Measurements from ENCODE around the gene PARD6A. TPM values are rescaled to one million over a fixed set of nuclear protein-coding genes. Genes with fewer than 3 reads are reported as not detected.

PARD6A gene
- total and polyA plus RNA-seq, 2 of the 13 experiments (the other 11 are each of a cell fraction or from before 2014, with no cell fraction given) = 3.5 to 4.3 TPM

- TF ChIP-seq ZNF468 (CRISPR knock-in tag; IDR thresholded peaks at IDR 0.05) (no peak), ZNF282 (IDR thresholded peaks at IDR 0.05; ENCODE audit: partially characterized antibody) (no peak), ZNF431 (CRISPR knock-in tag; IDR thresholded peaks at IDR 0.05; ENCODE audit: borderline replicate concordance, low read depth) (0 out of 2 replicates have a peak, but pooled peaks have one; percentile 55), NKX3-1 (CRISPR knock-in tag; IDR thresholded peaks at IDR 0.05) (no peak), FOXK1 (CRISPR knock-in tag; IDR thresholded peaks at IDR 0.05; ENCODE audit: borderline replicate concordance, low read depth) (no peak; the same call in 1 of the 2 replicates), ZNF839 (CRISPR knock-in tag; IDR thresholded peaks at IDR 0.05; ENCODE audit: borderline replicate concordance) (no peak), DMTF1 (CRISPR knock-in tag; IDR thresholded peaks at IDR 0.05) (no peak), GMEB2 (CRISPR knock-in tag; IDR thresholded peaks at IDR 0.05; ENCODE audit: low read depth) (0 out of 2 replicates have a peak, but pooled peaks have one; percentile 29), GFI1 (CRISPR knock-in tag; IDR thresholded peaks at IDR 0.05; ENCODE audit: borderline replicate concordance) (peak; percentile 66; the same call in 1 of the 2 replicates), TCF12 (IDR thresholded peaks at IDR 0.05) (no peak), TCF12 (CRISPR knock-in tag; IDR thresholded peaks at IDR 0.05) (peak; percentile 55; the same call in 1 of the 2 replicates), ZNF547 (CRISPR knock-in tag; IDR thresholded peaks at IDR 0.05) (peak; percentile 76; the same call in 1 of the 2 replicates), MYNN (CRISPR knock-in tag; IDR thresholded peaks at IDR 0.05; ENCODE audit: low read depth) (no peak; the same call in 1 of the 2 replicates), PHF8 (CRISPR knock-in tag; IDR thresholded peaks at IDR 0.05) (peak; percentile 98), ELF1 (CRISPR knock-in tag; IDR thresholded peaks at IDR 0.05) (peak; percentile 82), AGO2 (optimal IDR thresholded peaks at IDR 0.05; ENCODE audit: low read depth, low read length) (peak; percentile 49), MED8 (CRISPR knock-in tag; IDR thresholded peaks at IDR 0.05; ENCODE audit: insufficient replicate concordance) (peak; percentile 47), SKI (IDR thresholded peaks at IDR 0.05; ENCODE audit: partially characterized antibody) (no peak), ZNF205 (CRISPR knock-in tag; IDR thresholded peaks at IDR 0.05) (peak; percentile 2; the same call in 1 of the 2 replicates), GATAD1 (CRISPR knock-in tag; IDR thresholded peaks at IDR 0.05) (peak; percentile 72), DRAP1 (CRISPR knock-in tag; IDR thresholded peaks at IDR 0.05) (peak; percentile 86), NFIB (CRISPR knock-in tag; IDR thresholded peaks at IDR 0.05; ENCODE audit: borderline replicate concordance) (peak; percentile 79; the same call in 1 of the 2 replicates), ZSCAN22 (CRISPR knock-in tag; IDR thresholded peaks at IDR 0.05) (no peak), AHR (CRISPR knock-in tag; IDR thresholded peaks at IDR 0.05) (peak; percentile 21; the same call in 1 of the 2 replicates)
- TF ChIP-seq, protein P1, sequence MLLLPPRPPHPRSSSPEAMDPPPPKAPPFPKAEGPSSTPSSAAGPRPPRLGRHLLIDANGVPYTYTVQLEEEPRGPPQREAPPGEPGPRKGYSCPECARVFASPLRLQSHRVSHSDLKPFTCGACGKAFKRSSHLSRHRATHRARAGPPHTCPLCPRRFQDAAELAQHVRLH (CRISPR knock-in tag; IDR thresholded peaks at IDR 0.05; ENCODE audit: borderline replicate concordance, low read depth) = peak; percentile 69
Observed at GRCh38 chr16:67659675-67660563, 841 bp upstream of the PARD6A start, which contains the start of gene ACD (continued).

Data from HepG2 (cell line).